OCI-LY1 (cell line): ENCODE data around the gene MEGF8.

Source experiments
- EZH2 ChIP-seq: fragments of 200-600 bp; sonication (generic), shearing (Covaris generic); IDR thresholded peaks from 2 replicates; pipeline ENCODE4 v1.8.0; 2017; ENCODE audit warnings: borderline replicate concordance, mixed run types, mild to moderate bottlenecking, antibody characterized with exemption, low read length, moderate library complexity, mixed read lengths
- TF ChIP-seq, protein P1 (sequence below): fragments of 200-600 bp; sonication (generic), shearing (Covaris generic); IDR thresholded peaks from 2 replicates; pipeline ENCODE4 v1.5.1; 2017; ENCODE audit warnings: mild to moderate bottlenecking, antibody characterized with exemption, low read length, moderate library complexity, mixed read lengths

DNA sequence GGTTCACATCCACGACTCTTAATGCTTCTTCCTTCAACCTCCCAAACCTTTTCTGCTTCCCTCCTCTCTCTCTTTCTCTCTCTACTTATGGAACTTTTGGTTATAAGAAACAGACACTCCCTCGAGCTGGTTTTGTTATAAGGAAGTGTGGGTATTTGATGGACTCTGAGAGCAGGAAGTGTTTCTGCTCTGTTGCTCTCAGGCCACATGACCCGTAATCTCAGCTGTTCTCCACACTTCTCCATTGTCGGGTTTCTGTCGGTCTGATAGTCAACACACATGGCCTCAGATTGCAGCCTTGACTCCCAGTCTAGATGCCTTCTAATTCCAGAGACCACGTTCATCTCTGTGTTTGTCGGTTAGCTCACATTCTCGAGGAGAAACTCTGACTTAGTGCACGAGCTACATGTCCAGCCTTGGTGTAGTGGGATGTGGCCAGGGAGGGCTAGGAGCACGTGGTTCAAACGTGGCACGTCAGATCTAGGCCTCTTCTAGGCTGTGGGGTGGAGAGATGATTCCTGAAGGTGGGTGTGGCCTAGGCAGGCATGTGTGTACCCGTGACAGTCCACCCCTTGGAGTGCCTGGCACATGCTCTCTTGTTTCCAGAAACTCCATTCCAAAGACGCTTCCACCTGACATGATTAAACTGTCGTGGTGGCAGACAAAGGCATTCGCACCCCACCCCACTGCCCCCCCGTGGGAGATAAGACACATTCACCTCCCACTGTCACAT, 38.3 kb downstream of the MEGF8 start:
- TF ChIP-seq, protein P1, sequence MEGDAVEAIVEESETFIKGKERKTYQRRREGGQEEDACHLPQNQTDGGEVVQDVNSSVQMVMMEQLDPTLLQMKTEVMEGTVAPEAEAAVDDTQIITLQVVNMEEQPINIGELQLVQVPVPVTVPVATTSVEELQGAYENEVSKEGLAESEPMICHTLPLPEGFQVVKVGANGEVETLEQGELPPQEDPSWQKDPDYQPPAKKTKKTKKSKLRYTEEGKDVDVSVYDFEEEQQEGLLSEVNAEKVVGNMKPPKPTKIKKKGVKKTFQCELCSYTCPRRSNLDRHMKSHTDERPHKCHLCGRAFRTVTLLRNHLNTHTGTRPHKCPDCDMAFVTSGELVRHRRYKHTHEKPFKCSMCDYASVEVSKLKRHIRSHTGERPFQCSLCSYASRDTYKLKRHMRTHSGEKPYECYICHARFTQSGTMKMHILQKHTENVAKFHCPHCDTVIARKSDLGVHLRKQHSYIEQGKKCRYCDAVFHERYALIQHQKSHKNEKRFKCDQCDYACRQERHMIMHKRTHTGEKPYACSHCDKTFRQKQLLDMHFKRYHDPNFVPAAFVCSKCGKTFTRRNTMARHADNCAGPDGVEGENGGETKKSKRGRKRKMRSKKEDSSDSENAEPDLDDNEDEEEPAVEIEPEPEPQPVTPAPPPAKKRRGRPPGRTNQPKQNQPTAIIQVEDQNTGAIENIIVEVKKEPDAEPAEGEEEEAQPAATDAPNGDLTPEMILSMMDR = no peak
- TF ChIP-seq EZH2 = no peak
